HT-29 (cell line): Measurements from ENCODE around the gene CALCOCO1. TPM values are rescaled to one million over a fixed set of nuclear protein-coding genes. Genes with fewer than 3 reads are reported as not detected.
A peak's percentile ranks its signal among the peaks of the same experiment; 100 is the strongest.

Experiments used
- DNase-seq: peaks from one replicate; pipeline ENCODE4 v3.0.0-alpha.2; 2015; ENCODE audit warnings: low spot score
- total RNA-seq: library from RNA; depleted of rRNA; stranded (reverse); fragments of >200 nt; shearing (Covaris generic); gene quantifications from 2 replicates; pipeline ENCODE4 v1.2.3, GENCODE V29; 2014

The CALCOCO1 gene
- total RNA-seq, 1 experiment from 2014 or later = 64.4 TPM

GRCh38 chr12:53751336-53752191 lies 24.3 kb upstream of the CALCOCO1 start, which contains the start of gene CISTR:
TSS of gene CISTR (minus strand) at chr12:53751979.
- no peak for DNase-seq

- DNase-seq = no peak
Measured at GRCh38 chr12:53750812-53751335, 23.6 kb upstream of the CALCOCO1 start.

GRCh38 chr12:53749986-53750811 lies 22.9 kb upstream of the CALCOCO1 start:
- DNase-seq = no peak

- DNase-seq = no peak
Measured at GRCh38 chr12:53748072-53748840, 21.0 kb upstream of the CALCOCO1 start.

- DNase-seq = no peak
Measured at GRCh38 chr12:53747095-53747494, 19.8 kb upstream of the CALCOCO1 start.

- DNase-seq = peak; percentile 93
Measured at GRCh38 chr12:53746592-53747092, 19.4 kb upstream of the CALCOCO1 start.

GRCh38 chr12:53744751-53745150 lies 17.5 kb upstream of the CALCOCO1 start:
- DNase-seq = no peak

GRCh38 chr12:53744130-53744441 lies 16.8 kb upstream of the CALCOCO1 start:
- no peak for DNase-seq

- DNase-seq = peak; percentile 76
Measured at GRCh38 chr12:53743266-53744129, 16.2 kb upstream of the CALCOCO1 start.

GRCh38 chr12:53740130-53740491 lies 12.9 kb upstream of the CALCOCO1 start:
- DNase-seq = no peak

GRCh38 chr12:53739214-53740129 lies 12.2 kb upstream of the CALCOCO1 start:
- DNase-seq = no peak

- no peak for DNase-seq
Measured at GRCh38 chr12:53738406-53739213, 11.4 kb upstream of the CALCOCO1 start.

- no peak for DNase-seq
Measured at GRCh38 chr12:53737951-53738405, 10.7 kb upstream of the CALCOCO1 start.

- DNase-seq = no peak
Measured at GRCh38 chr12:53737093-53737808, 10.0 kb upstream of the CALCOCO1 start.

- DNase-seq = no peak
Measured at GRCh38 chr12:53736592-53736991, 9.3 kb upstream of the CALCOCO1 start.

- no peak for DNase-seq
Measured at GRCh38 chr12:53735556-53735955, 8.3 kb upstream of the CALCOCO1 start.

GRCh38 chr12:53734425-53734824 lies 7.2 kb upstream of the CALCOCO1 start:
- no peak for DNase-seq

GRCh38 chr12:53733807-53734200 lies 6.6 kb upstream of the CALCOCO1 start:
- DNase-seq = no peak
